T-helper 2 cell (primary cell): ENCODE results near the gene PRDM8.
A peak's percentile ranks its signal among the peaks of the same experiment; 100 is the strongest.

Source experiments
- DNase-seq, 5 experiments: peaks; one replicate each; pipeline versions ENCODE4 v3.0.0 to v3.0.0-alpha.2; 2012 to 2022

The PRDM8 gene

GRCh38 chr4:80184053-80184824 is 13.1 kb upstream of the PRDM8 start:
- DNase-seq = peak; percentile 84 to 92 (median 89)

- DNase-seq = peak in 1 of 5 experiments; percentile 60
These were observed 12.2 kb upstream of the PRDM8 start for GRCh38 chr4:80184825-80185756.

GRCh38 chr4:80185787-80186548 is 11.3 kb upstream of the PRDM8 start:
- no peak for DNase-seq

GRCh38 chr4:80186676-80187075 is 10.6 kb upstream of the PRDM8 start:
- DNase-seq = no peak

- DNase-seq = no peak
These were observed 9.6 kb upstream of the PRDM8 start for GRCh38 chr4:80187677-80188076.

- no peak for DNase-seq
These were observed 8.9 kb upstream of the PRDM8 start for GRCh38 chr4:80188457-80188800.

- no peak for DNase-seq
These were observed 8.4 kb upstream of the PRDM8 start for GRCh38 chr4:80188801-80189458.

- no peak for DNase-seq
These were observed 7.7 kb upstream of the PRDM8 start for GRCh38 chr4:80189581-80189955.

- DNase-seq = no peak
These were observed 7.2 kb upstream of the PRDM8 start for GRCh38 chr4:80189956-80190677.

GRCh38 chr4:80192252-80192866 is 4.9 kb upstream of the PRDM8 start:
- no peak for DNase-seq

GRCh38 chr4:80192937-80193336 is 4.4 kb upstream of the PRDM8 start:
- no peak for DNase-seq

- no peak for DNase-seq
These were observed 1.7 kb upstream of the PRDM8 start for GRCh38 chr4:80195441-80196140.

GRCh38 chr4:80196259-80196921 is 913 bp upstream of the PRDM8 start:
- no peak for DNase-seq

- no peak for DNase-seq
These were observed 518 bp downstream of the PRDM8 start for GRCh38 chr4:80197601-80198440.

- DNase-seq = no peak
These were observed 1.1 kb downstream of the PRDM8 start for GRCh38 chr4:80198441-80198837.

- no peak for DNase-seq
These were observed 1.8 kb downstream of the PRDM8 start for GRCh38 chr4:80199004-80199560.

- DNase-seq = no peak
These were observed 2.6 kb downstream of the PRDM8 start for GRCh38 chr4:80199947-80200346.

GRCh38 chr4:80201252-80202151 is 4.2 kb downstream of the PRDM8 start:
- peak in 4 of 5 experiments; percentile 35 to 75 (median 52) for DNase-seq
